NB4 (cell line): ENCODE measurements around the gene AMPD3.

Experiments used
- DNase-seq: peaks from one replicate; pipeline ENCODE4 v3.0.0; 2010; ENCODE audit warnings: low read depth
- H3K4me3 ChIP-seq: one replicate; pipeline ENCODE4 v1.5.1; 2011; ENCODE audit warnings: mild to moderate bottlenecking, low read depth, low read length, moderate library complexity
- MYC ChIP-seq: IDR thresholded peaks from 2 replicates; pipeline ENCODE4 v1.6.1; 2011; ENCODE audit warnings: low read depth, low read length
- POLR2A ChIP-seq: IDR thresholded peaks from 2 replicates; pipeline ENCODE4 v1.6.1; 2011; ENCODE audit warnings: mild to moderate bottlenecking; ENCODE audit not compliant: insufficient read length; ENCODE audit errors: extremely low read depth
- TF ChIP-seq, protein P1 (sequence below): IDR thresholded peaks from one replicate; pipeline ENCODE4 v1.5.1; 2012; ENCODE audit warnings: low read depth, low read length
- TF ChIP-seq, protein P2 (sequence below): IDR thresholded peaks from 2 replicates; pipeline ENCODE4 v1.6.1; 2011; ENCODE audit warnings: low read depth, low read length

Gene AMPD3

DNA sequence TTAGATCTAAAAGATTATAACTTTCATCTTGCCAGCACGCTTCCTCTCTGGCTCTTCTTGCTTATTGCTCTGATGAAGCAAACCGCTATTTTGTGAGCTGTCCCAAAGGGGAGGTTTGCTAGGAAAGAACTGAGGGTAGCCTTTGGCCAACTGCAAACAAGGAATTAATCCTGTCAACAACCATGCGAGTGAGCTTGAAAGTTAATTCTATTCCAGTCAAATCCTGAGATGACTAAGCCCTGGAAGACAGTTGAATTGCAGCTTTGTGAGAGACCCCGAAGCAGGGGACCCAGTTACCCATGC lies 96.2 kb downstream of the AMPD3 start:
- no peak overlapping the region for H3K4me3 ChIP-seq
- TF ChIP-seq, protein P1, sequence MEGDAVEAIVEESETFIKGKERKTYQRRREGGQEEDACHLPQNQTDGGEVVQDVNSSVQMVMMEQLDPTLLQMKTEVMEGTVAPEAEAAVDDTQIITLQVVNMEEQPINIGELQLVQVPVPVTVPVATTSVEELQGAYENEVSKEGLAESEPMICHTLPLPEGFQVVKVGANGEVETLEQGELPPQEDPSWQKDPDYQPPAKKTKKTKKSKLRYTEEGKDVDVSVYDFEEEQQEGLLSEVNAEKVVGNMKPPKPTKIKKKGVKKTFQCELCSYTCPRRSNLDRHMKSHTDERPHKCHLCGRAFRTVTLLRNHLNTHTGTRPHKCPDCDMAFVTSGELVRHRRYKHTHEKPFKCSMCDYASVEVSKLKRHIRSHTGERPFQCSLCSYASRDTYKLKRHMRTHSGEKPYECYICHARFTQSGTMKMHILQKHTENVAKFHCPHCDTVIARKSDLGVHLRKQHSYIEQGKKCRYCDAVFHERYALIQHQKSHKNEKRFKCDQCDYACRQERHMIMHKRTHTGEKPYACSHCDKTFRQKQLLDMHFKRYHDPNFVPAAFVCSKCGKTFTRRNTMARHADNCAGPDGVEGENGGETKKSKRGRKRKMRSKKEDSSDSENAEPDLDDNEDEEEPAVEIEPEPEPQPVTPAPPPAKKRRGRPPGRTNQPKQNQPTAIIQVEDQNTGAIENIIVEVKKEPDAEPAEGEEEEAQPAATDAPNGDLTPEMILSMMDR = no peak
- TF ChIP-seq, protein P2, sequence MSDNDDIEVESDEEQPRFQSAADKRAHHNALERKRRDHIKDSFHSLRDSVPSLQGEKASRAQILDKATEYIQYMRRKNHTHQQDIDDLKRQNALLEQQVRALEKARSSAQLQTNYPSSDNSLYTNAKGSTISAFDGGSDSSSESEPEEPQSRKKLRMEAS = no peak
- TF ChIP-seq MYC (no peak), POLR2A (no peak)
- no peak for DNase-seq

DNA sequence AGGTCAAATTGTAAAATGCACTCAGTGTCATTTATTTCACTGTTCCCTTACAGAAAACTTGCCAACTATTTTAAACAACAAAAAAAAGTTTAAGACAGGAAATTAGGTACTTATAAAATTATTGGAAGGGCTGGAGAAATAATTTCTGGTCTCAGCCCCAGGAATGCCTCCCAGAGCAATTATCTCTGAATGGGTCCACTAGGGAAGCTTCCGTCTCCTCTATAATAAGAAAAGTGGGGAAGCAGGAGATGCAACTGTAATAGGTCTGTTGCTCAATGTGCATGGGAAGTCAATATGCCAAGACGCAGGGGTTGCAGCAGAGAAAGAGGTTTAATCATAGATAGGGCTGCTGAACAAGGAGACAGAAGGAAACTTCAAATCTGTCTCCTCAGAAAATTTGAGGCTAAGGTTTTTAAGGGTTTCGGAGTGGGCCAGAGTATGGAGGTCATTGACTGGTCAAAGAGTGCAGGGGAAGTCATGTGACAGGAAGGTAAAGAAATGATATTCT lies 96.8 kb downstream of the AMPD3 start:
- no peak for TF ChIP-seq MYC
- TF ChIP-seq POLR2A = no peak
- TF ChIP-seq, protein P1 = no peak

DNA sequence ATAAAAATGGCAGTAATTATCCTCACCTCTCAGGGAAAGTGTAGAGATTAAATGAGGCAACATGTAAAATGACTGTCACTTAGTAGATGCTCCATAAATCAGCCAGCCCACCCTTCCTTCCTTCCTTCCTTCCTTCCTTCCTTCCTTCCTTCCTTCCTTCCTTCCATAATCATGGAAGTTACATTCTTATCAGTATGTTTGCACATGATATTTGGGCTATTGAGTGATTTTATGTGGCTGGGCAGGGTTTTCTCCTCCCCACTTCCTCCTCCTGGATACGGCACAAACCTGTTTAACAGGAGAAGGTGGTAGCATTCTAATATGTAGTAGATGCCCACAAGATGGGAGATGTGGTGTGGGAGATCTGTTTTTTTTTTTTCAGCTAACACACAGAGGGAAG lies 101.5 kb downstream of the AMPD3 start:
- no peak for TF ChIP-seq MYC
- TF ChIP-seq, protein P1 = no peak
- TF ChIP-seq, protein P2 = no peak
- no peak for TF ChIP-seq POLR2A
- no peak for DNase-seq
- no peak overlapping the region for H3K4me3 ChIP-seq

More for the DNA sequence above, 96.8 kb downstream of the AMPD3 start:
- H3K4me3 ChIP-seq = no peak overlapping the region
- no peak for DNase-seq
